GM12865 (cell line): ENCODE results near the gene CTNNA1.

Source experiments
- DNase-seq: peaks from one replicate; pipeline ENCODE4 v3.0.0; 2010; ENCODE audit warnings: low read depth
- H3K4me3 ChIP-seq: 2 replicates; pipeline ENCODE4 v1.5.1; 2011; ENCODE audit warnings: mild to moderate bottlenecking, low read depth, low read length, control low read depth
- CTCF ChIP-seq: IDR thresholded peaks from 2 replicates; pipeline ENCODE4 v1.5.1; 2011; ENCODE audit warnings: low read length, control low read depth, low read depth, inconsistent platforms; ENCODE audit not compliant: insufficient read depth; ENCODE audit errors: missing control alignments

The CTNNA1 gene

DNA sequence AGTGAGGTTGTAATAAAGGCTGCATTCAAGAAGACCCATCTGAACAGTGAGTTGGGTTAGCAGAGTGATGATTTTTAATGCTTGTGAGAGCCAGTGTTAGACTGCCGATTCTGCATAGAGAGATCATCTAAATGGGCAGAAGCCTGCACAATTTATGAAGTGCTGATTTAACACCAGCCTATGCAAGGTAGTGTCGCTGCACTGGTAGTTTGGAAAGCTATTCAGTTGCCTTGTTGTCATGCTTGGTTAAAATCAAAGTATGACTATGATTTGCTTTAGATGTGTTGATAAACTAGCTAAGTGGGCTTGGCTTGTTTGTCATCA is 122.3 kb downstream of the CTNNA1 start:
- H3K4me3 ChIP-seq = no peak overlapping the region
- no peak for TF ChIP-seq CTCF
- DNase-seq = no peak

- no peak for DNase-seq
- no peak for TF ChIP-seq CTCF
- H3K4me3 ChIP-seq = no peak overlapping the region
Measured at GRCh38 chr5:138875946-138876345, 122.7 kb downstream of the CTNNA1 start.

DNA sequence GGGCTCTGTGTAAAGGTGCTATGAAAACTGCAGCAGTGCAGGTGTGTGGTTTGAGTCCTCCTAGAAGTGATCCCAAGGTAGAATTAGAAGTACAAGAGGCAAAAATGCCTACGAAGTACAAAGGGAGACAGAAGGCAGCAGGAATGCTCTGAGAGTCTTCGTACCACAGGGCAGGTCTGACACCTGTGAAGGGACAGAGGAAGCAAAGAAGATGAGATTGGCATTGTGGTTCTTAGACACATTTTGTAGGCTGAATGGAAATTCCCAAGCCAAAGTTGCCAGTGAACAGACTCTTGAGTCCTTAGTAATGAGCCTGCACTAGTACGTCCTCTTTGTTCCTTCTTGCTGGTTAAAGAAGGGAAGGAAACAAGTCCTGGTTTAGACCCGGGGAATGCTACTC is 123.6 kb downstream of the CTNNA1 start:
- no peak for TF ChIP-seq CTCF
- no peak overlapping the region for H3K4me3 ChIP-seq
- DNase-seq = no peak

DNA sequence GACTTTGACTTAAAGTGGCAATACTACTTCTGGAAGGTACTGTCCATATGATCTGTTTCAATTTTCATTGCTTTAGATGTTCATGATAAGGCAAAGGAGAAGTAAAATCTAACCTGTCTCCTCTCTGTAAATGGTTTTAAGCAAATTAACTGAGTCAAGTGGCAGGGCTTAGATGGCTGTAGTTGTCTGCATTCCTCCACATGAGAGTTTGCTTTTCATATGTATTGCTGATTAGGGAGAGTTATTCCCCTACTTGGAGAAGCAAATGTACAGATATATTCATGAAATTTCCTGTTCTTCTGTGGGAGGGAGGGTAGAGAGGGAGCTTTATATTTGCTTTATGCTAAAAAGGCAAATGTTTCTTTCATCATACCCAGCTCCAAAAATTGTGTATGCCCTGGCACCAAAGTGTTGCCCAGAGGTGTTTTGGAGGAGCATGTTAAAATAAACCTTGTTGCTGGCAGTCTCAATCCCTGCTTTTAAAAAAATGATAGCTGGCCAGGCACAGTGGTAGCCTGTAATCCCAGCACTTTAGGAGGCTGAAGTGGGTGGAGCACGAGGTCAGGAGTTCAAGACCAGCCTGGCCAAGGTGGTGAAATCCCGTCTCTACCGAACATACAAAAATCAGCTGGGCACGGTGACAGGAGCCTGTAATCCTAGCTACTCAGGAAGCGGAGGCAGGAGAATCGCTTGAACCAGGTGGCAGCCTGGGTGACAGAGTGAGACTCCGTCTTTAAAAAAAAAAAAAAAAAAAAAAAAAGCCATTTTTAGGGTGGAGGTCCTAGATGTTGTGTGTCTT is 125.4 kb downstream of the CTNNA1 start:
- TF ChIP-seq CTCF = no peak
- no peak overlapping the region for H3K4me3 ChIP-seq
- no peak for DNase-seq

DNA sequence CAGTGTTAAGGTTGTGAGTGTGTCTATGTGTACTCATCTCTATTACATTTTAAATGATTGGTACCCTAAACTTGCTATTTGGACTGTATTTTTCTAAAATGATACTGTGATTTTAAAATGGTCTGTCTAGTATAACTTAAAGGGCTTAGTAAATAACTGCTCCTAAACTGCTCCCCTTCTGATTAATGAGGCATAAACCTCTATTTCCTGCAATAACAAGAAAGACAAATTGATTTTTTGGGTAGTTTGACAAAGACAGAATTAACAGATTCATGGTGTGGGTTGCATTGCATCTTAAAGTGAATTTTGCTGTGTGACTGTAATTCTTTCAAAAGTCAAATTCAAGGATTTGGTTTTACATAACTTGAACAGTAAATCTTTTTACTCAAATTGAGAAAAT is 130.0 kb downstream of the CTNNA1 start:
- no peak for TF ChIP-seq CTCF
- no peak overlapping the region for H3K4me3 ChIP-seq
- no peak for DNase-seq

GRCh38 chr5:138884094-138884493 is 130.9 kb downstream of the CTNNA1 start:
- DNase-seq = no peak
- no peak overlapping the region for H3K4me3 ChIP-seq
- TF ChIP-seq CTCF = no peak

DNA sequence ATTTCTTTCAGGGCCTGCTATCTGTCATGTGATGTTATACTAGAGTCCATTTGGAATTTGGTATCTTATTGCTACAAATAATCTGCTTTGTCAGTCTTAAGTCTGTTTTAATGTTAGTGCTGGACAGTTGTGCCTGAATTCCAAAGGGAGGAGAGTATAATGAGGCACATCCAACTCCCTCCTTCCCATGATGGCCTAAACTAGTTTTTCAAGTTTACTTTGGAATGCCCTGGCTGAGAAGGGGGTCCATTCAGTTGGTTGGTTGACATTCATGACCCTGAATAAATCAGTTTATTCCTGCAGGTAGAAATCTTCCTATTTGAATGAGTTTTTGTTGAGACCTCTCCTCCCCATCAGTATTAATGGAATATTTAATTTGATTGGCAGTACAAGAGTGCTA is 131.3 kb downstream of the CTNNA1 start:
- H3K4me3 ChIP-seq = no peak overlapping the region
- no peak for DNase-seq
- no peak for TF ChIP-seq CTCF
